C4-2B (cell line): ENCODE results near the gene TCF12.

ENCODE experiments used
- H3K27ac ChIP-seq: fragments of 450-650 bp; 2 replicates; pipeline ENCODE4 v1.5.1; 2017
- CTCF ChIP-seq: fragments of 450-650 bp; conservative IDR thresholded peaks from 2 replicates; pipeline ENCODE4 v1.5.1; 2017; ENCODE audit warnings: mild to moderate bottlenecking
- ZFX ChIP-seq: fragments of 450-650 bp; IDR thresholded peaks from 2 replicates; pipeline ENCODE4 v1.6.1; 2017

The TCF12 gene

GRCh38 chr15:57036352-57036751 is 117.9 kb downstream of the TCF12 start:
- no peak for TF ChIP-seq ZFX
- H3K27ac ChIP-seq: no peak overlapping the region

- TF ChIP-seq ZFX (no peak), CTCF (no peak)
- H3K27ac ChIP-seq: no peak overlapping the region
Measured at GRCh38 chr15:57037548-57037947, 119.1 kb downstream of the TCF12 start.

GRCh38 chr15:57038040-57038439 is 119.6 kb downstream of the TCF12 start:
- TF ChIP-seq CTCF: no peak
- no peak for TF ChIP-seq ZFX
- H3K27ac ChIP-seq: no peak overlapping the region

GRCh38 chr15:57038496-57038895 is 120.1 kb downstream of the TCF12 start:
- TF ChIP-seq ZFX: no peak
- no peak for TF ChIP-seq CTCF
- H3K27ac ChIP-seq: no peak overlapping the region

GRCh38 chr15:57041416-57041815 is 123.0 kb downstream of the TCF12 start:
- H3K27ac ChIP-seq: no peak overlapping the region
- no peak for TF ChIP-seq CTCF
- no peak for TF ChIP-seq ZFX

- TF ChIP-seq ZFX: no peak
- TF ChIP-seq CTCF: no peak
- no peak overlapping the region for H3K27ac ChIP-seq
Measured at GRCh38 chr15:57044072-57044702, 125.7 kb downstream of the TCF12 start.

- no peak overlapping the region for H3K27ac ChIP-seq
- no peak for TF ChIP-seq CTCF
- TF ChIP-seq ZFX: no peak
Measured at GRCh38 chr15:57044970-57045369, 126.5 kb downstream of the TCF12 start.

- no peak for TF ChIP-seq CTCF
- no peak for TF ChIP-seq ZFX
- 0 out of 2 replicates have a peak overlapping the region, but pooled peaks have one; percentile 20 for H3K27ac ChIP-seq
Measured at GRCh38 chr15:57045741-57046382, 127.4 kb downstream of the TCF12 start.
